Effector CD4-positive, alpha-beta T cell (primary cell): Measurements from ENCODE around the gene BBS1.
A peak's percentile ranks its signal among the peaks of the same experiment; 100 is the strongest.
"Not testable (repeated sequence)": the region's sequence is repeated elsewhere in the genome, so short reads cannot be mapped to it uniquely, and the experiment has no call there.

Experiments
- DNase-seq: peaks from one replicate; pipeline ENCODE4 v3.0.0-alpha.2; 2020

BBS1 gene

DNA sequence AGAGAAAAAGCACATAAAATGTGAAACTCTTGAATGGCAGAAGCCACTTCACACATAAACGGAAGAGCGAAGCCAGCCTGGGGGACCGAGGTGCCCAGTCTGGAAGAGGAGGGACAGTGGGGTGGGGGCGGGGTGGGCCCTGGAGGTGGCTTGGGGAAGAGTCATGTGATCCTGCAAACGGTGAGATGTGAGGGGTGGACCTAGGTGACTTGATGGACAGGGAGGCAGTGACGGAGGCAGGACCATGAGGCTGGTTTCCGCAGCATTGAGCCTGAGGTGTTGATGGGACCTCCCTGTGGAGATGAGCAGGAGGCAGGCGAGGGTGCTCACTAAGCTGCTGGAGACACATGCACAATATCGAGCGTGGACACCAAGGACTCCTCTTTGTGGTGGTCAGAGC is 18.6 kb downstream of the BBS1 start:
- no peak for DNase-seq

- DNase-seq = no peak
These were observed 19.2 kb downstream of the BBS1 start for GRCh38 chr11:66529655-66530054.

DNA sequence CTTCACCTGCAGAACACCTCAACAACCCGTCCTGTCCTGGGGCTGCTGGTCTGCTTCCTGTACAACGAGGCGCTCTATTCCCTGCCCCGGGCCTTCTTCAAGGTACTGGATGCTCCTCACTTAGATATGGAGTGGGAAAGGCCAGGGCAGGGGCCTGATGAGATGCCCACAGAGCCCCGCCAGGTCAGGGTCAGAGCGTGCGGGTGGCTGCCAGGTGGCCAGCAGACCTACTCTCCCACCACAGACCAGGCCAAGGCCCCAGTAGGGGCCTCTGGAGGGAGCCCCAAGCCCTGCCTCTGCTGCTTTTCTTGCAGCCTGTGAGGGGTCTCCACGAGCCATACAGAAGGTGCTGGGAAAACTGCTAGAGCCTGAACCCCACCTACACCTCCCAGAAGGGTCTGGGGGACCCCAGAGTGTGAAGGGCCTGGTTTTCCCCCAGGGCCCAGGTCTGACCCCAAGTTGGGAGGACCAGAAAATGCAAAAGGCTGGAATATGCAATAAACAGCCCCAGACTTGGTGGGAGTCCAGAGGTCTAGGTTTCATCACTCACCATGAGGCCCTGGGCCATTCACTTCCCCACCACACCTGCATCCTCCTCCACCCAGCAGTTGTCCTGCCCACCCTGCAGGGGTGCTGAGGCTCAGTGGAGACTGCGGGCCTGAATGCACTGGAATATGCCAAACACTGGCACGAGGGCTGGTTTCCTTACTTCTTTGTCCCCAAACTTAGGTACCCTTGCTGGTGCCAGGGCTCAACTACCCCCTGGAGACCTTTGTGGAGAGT is 20.7 kb downstream of the BBS1 start:
- DNase-seq = no peak

DNA sequence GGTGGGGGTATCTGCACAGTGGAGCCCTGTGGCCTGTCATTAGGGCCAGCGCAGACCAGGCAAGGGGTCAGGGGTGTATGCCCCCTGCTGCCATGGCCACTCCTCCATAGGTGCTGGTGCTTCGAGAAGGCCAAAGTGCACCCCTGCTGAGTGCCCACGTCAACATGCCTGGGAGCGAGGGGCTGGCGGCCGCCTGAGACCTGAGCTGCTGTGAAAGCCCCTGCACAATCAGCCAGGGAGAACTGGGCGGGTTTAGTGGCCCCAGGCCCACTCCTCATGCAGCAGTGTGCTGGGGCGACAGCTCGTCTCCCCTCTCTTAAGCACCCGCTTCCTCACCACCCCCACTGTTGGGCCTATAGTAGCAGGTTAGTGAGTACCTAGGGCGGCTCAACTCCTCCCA is 21.4 kb downstream of the BBS1 start:
- DNase-seq = no peak

- no peak for DNase-seq
These were observed 22.3 kb downstream of the BBS1 start for GRCh38 chr11:66532784-66533183.

GRCh38 chr11:66539170-66539869 is 28.9 kb downstream of the BBS1 start:
- DNase-seq = no peak

DNA sequence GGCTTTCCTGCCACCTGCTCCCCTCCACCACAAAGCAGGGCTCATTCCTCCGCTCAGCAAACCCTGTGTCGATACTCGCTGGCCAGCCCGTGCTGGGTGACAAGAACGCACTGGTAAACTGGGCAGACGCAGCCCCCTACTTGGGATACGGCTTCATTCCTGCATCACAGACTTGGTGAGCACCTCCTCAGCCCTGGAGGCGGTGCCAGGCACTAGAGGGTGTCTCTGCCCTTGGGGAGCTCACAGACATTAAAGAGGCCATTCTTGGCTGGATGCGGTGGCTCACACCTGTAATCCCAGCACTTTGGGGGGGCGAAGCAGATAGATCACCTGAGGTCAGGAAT is 29.4 kb downstream of the BBS1 start:
- DNase-seq = no peak

- not testable (repeated sequence) for DNase-seq
These were observed 30.2 kb downstream of the BBS1 start for GRCh38 chr11:66540598-66540997.

DNA sequence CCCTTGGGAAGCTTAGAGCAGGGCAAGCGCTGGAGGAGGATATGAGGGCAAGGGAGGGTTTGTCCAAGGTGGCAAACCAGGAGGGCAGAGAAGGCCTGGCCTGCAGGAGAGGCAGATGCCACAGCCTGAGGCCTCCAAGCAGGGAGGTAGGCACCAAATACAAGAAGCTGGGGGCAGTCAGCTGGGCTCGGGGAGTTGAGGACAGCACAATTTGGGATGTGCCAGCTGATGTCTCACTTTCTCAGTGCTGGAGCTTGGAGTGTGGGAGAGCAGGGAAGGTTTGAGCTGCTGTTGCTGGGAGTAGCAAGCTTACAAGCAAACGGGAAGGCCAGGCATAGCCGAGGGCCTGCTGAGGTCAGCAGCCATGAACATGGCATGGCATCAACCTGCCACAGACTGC is 31.5 kb downstream of the BBS1 start:
- DNase-seq = no peak

GRCh38 chr11:66542362-66542761 is 31.9 kb downstream of the BBS1 start:
- DNase-seq = no peak

DNA sequence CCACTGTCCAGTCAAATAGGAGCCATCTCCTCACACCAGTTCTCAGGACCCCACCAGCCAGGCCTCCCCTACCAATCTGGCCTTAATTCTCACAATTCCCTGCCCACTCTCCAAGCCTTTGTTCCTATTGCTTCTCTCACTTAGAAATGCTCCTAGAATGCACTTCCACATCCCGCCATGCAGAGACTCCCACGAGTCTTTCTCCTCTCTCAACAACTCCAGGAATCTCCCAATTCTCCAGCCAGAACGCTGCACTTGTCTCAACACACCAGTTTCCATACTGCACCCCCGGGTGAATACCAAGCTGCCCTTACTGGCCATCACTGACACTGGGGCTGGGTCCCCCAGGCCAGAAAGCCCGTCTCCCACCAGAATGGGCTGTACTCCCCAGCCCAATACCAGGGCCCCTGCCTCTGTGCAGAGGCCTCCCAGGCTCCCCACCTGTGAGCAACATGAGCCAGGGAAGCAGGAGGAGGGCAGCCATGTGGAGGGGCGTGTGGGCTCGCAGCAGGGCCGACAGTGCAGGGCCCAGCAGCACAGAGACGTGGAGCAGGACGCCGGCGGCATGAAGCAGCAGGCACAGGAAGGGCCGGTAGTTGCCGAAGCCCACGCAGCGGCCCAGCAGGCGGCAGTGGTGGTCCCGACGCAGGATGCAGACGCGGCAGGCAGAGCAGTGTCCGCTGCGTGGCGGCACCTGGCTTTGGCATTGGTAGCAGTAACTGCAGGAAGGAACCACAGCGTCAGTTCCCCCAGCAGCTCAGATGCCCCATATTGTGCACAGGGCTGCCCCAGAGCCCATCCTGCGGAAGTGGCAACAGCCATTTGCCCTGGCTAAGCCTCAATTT is 33.0 kb downstream of the BBS1 start:
- DNase-seq = peak; percentile 48

DNA sequence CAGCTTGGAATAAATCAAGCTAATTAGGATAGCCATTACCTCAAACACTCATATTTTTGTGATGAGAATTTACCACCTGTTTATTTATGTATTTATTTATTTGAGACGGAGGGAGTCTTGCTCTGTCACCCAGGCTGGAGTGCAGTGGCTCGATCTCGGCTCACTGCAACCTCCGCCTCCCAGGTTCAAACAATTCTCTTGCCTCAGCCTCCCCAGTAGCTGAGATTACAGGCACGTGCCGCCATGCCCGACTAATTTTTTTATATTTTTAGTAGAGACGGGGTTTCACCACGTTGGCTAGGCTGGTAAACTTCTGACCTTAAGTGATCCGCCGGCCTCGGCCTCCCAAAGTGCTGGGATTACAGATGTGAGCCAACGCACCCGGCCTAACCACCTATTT is 34.5 kb downstream of the BBS1 start:
- DNase-seq = not testable (repeated sequence)

GRCh38 chr11:66545701-66546367 is 35.4 kb downstream of the BBS1 start, which contains the start of gene ZDHHC24:
ZDHHC24 (minus strand) TSS chr11:66546048; CDS start chr11:66546003, 45 bp downstream.
- peak; percentile 78 for DNase-seq

- no peak for DNase-seq
These were observed 36.0 kb downstream of the BBS1 start, which contains the start of gene ACTN3 for GRCh38 chr11:66546368-66546965. ACTN3 (plus strand) TSS chr11:66546903; CDS start chr11:66546938, 35 bp downstream.

- no peak for DNase-seq
These were observed 36.7 kb downstream of the BBS1 start for GRCh38 chr11:66546966-66547661.

DNA sequence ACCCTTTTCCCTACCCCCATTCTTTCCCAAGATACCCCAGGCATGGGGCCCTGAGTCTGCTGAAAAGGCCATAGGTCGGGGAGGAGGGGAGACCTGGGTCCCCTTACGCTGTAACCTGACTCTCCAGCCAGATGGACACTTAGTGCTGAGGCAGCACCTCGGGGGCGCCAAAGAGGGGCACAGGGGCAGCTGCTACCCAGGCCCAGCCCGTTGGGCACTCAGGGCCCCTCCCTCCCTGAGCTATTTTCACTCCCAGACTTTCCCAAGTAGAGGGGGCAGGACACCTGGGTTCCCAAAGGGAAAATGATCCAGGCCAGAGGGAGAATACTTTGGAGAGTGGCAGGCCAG is 37.2 kb downstream of the BBS1 start:
- DNase-seq = no peak

- no peak for DNase-seq
These were observed 37.6 kb downstream of the BBS1 start for GRCh38 chr11:66548041-66548440.

DNA sequence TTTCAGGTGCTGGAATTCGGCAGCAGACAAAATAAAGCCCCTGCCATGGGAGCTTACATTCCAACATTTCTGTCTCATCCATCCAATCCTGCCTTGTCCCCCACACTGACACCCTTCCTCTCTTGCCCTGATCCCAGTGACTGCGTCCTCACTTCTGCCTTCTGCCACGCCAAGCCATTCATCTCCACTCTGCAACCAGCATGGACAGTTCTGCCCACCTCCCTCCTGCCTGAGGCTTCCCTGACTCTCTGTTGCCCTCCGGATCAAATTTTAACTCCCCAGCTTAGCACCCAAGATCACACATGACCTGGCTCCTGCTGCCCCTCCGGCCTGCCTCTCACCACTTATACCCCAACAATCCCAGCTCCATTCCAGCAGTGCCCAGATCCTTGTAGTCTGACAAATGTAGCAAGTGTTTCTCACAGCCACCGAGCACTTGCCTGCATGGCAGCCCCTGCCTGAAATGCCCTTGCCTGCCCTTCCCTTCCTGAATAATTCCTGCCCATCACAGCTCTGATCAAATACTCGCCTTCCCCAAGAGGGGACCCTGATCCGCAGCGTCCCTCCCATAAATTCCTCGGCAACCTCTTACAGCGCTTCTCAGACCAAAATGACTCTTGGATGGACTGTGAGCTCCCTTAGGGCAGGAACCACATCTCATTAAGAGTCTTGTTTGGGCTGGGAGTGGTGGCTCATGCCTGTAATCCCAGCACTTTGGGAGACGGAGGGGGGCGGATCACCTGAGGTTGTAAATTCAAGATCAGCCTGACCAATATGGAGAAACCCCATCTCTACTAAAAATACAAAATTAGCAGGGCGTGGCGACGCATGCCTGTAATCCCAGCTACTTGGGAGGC is 38.6 kb downstream of the BBS1 start:
- DNase-seq = no peak

GRCh38 chr11:66549696-66550095 is 39.3 kb downstream of the BBS1 start:
- no peak for DNase-seq

DNA sequence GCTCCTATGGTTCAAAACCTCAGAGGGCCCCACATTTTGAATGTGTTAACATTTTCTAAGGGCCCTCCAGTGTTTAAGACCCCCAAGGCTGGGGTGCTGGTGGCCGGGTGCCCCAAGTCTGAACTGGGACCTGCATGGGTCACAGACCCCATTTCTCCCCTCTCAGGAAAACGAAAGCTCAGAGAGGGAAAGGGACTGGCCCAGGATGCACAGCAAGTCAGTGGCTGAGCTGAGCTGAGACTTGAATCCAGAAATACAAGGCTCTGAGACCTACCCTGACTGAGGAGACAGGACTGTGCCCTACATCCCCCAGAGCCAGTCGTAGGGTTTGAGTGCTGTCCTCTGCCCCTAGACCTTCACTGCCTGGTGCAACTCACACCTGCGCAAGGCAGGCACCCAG is 40.5 kb downstream of the BBS1 start:
- DNase-seq = no peak

GRCh38 chr11:66554602-66555001 is 44.2 kb downstream of the BBS1 start:
- DNase-seq = no peak
